Trophoblast cell (in vitro differentiated cells and primary cell): ENCODE data around the gene RFX8.

Experiments used
- DNase-seq, 2 donors: peaks; one replicate each; pipeline ENCODE4 v3.0.0-alpha.2; 2016
- H2AFZ ChIP-seq: 2 replicates; pipeline ENCODE4 v1.6.1; 2013; ENCODE audit warnings: low read length, moderate library complexity, mild to moderate bottlenecking; ENCODE audit not compliant: insufficient read depth, poor library complexity
- H2AK5ac ChIP-seq: 2 replicates; pipeline ENCODE4 v1.6.1; 2013; ENCODE audit warnings: mild to moderate bottlenecking, low read length
- H2BK120ac ChIP-seq: 2 replicates; pipeline ENCODE4 v1.6.1; 2013; ENCODE audit warnings: low read length, mild to moderate bottlenecking, moderate library complexity; ENCODE audit not compliant: insufficient read depth, poor library complexity
- H2BK12ac ChIP-seq: 2 replicates; pipeline ENCODE4 v1.6.1; 2013; ENCODE audit warnings: mild to moderate bottlenecking, low read length, moderate library complexity
- H2BK5ac ChIP-seq: 2 replicates; pipeline ENCODE4 v1.6.1; 2013; ENCODE audit warnings: low read length, low read depth, moderate library complexity, mild to moderate bottlenecking; ENCODE audit not compliant: poor library complexity
- H3K14ac ChIP-seq: 2 replicates; pipeline ENCODE4 v1.6.1; 2013; ENCODE audit warnings: mild to moderate bottlenecking, low read length
- H3K18ac ChIP-seq: 2 replicates; pipeline ENCODE4 v1.6.1; 2013; ENCODE audit warnings: mild to moderate bottlenecking, low read length
- H3K23ac ChIP-seq: 2 replicates; pipeline ENCODE4 v1.6.1; 2013; ENCODE audit warnings: low read length
- H3K27ac ChIP-seq: 2 replicates; pipeline ENCODE4 v1.5.1; 2013; ENCODE audit warnings: low read depth, mild to moderate bottlenecking, inconsistent platforms, low read length, moderate library complexity
- H3K27me3 ChIP-seq: 2 replicates; pipeline ENCODE4 v1.6.1; 2013; ENCODE audit warnings: inconsistent platforms, mild to moderate bottlenecking, low read length, moderate library complexity; ENCODE audit not compliant: insufficient read depth
- H3K36me3 ChIP-seq, 2 experiments: 1 replicate in 1 of 2; 2 replicates in 1 of 2; pipeline ENCODE4 v1.6.1; 2013; ENCODE audit warnings: low read length in 2 of 2, mild to moderate bottlenecking in 2 of 2, moderate library complexity in 1 of 2; ENCODE audit not compliant: insufficient read depth in 2 of 2, control insufficient read depth in 1 of 2
- H3K4ac ChIP-seq: 2 replicates; pipeline ENCODE4 v1.6.1; 2013; ENCODE audit warnings: low read depth, mild to moderate bottlenecking, low read length, moderate library complexity
- H3K4me1 ChIP-seq, 2 experiments: 1 replicate in 1 of 2; 2 replicates in 1 of 2; pipeline ENCODE4 v1.6.1; 2013; ENCODE audit warnings: low read length in 2 of 2, mild to moderate bottlenecking in 2 of 2, moderate library complexity in 1 of 2; ENCODE audit not compliant: insufficient read depth in 2 of 2, control insufficient read depth in 1 of 2
- H3K4me2 ChIP-seq: 2 replicates; pipeline ENCODE4 v1.6.1; 2013; ENCODE audit warnings: inconsistent platforms, mild to moderate bottlenecking, low read length, moderate library complexity
- H3K4me3 ChIP-seq: 2 replicates; pipeline ENCODE4 v1.5.1; 2013; ENCODE audit warnings: mild to moderate bottlenecking, low read depth, low read length, inconsistent platforms
- H3K79me1 ChIP-seq: one replicate; pipeline ENCODE4 v1.6.1; 2013; ENCODE audit warnings: low read length
- H3K79me2 ChIP-seq: 2 replicates; pipeline ENCODE4 v1.6.1; 2013; ENCODE audit warnings: low read length, mild to moderate bottlenecking; ENCODE audit not compliant: control insufficient read depth, insufficient read depth, poor library complexity
- H3K9ac ChIP-seq: 2 replicates; pipeline ENCODE4 v1.6.1; 2013; ENCODE audit warnings: mild to moderate bottlenecking, low read length
- H3K9me3 ChIP-seq: 2 replicates; pipeline ENCODE4 v1.6.1; 2013; ENCODE audit warnings: low read depth, mild to moderate bottlenecking, control low read depth, inconsistent platforms, low read length; ENCODE audit not compliant: insufficient read depth
- H4K12ac ChIP-seq: 2 replicates; pipeline ENCODE4 v1.6.1; 2013; ENCODE audit warnings: low read depth, mild to moderate bottlenecking, low read length, moderate library complexity
- H4K8ac ChIP-seq: 2 replicates; pipeline ENCODE4 v1.6.1; 2013; ENCODE audit warnings: low read depth, mild to moderate bottlenecking, low read length, moderate library complexity
- H4K91ac ChIP-seq: one replicate; pipeline ENCODE4 v1.6.1; 2013; ENCODE audit warnings: low read depth, mild to moderate bottlenecking, low read length, moderate library complexity
- WGBS: extraction: QIAGEN DNeasy Blood & Tissue Kit; methylation state at CpG from one replicate; pipeline ENCODE4 v1.1.7; 2013; ENCODE audit warnings: missing lambda C conversion rate; ENCODE audit not compliant: insufficient read length, insufficient coverage; ENCODE audit errors: extremely low coverage; 5-methylcytosine and 5-hydroxymethylcytosine counted together

RFX8 gene

GRCh38 chr2:101396316-101396717 lies 78.6 kb downstream of the RFX8 start:
- Histone ChIP-seq H2AFZ (no peak overlapping the region), H3K4me1 (no peaks in the 10 kb centered on the region), H3K14ac (no peak overlapping the region), H3K27ac (no peak overlapping the region), H3K4ac (no peak overlapping the region), H3K27me3 (no peaks in the 10 kb centered on the region), H3K79me2 (no peaks in the 10 kb centered on the region), H3K4me2 (no peak overlapping the region), H2AK5ac (no peak overlapping the region), H4K91ac (no peak overlapping the region), H4K8ac (no peak overlapping the region), H2BK12ac (no peak overlapping the region), H2BK5ac (no peak overlapping the region), H3K18ac (no peak overlapping the region), H3K4me3 (no peak overlapping the region), H3K79me1 (no peaks in the 10 kb centered on the region), H2BK120ac (no peak overlapping the region), H4K12ac (no peak overlapping the region), H3K36me3 (no peaks in the 10 kb centered on the region), H3K9ac (no peak overlapping the region), H3K9me3 (peaks cover 2% of the 10 kb centered on the region), H3K23ac (no peak overlapping the region)
- peak; percentile 22 to 60 for DNase-seq
- WGBS: no CpG with 5 or more reads among the region's 2 CpGs

- Histone ChIP-seq H4K12ac (no peak overlapping the region), H3K4me1 (no peaks in the 10 kb centered on the region), H3K4me2 (no peak overlapping the region), H3K23ac (no peak overlapping the region), H3K36me3 (no peaks in the 10 kb centered on the region), H4K8ac (no peak overlapping the region), H2BK5ac (no peak overlapping the region), H3K27ac (no peak overlapping the region), H3K9me3 (peaks cover 2% of the 10 kb centered on the region), H2BK12ac (no peak overlapping the region), H3K79me2 (no peaks in the 10 kb centered on the region), H3K14ac (no peak overlapping the region), H3K4ac (no peak overlapping the region), H2AFZ (no peak overlapping the region), H3K18ac (no peak overlapping the region), H2BK120ac (no peak overlapping the region), H3K9ac (no peak overlapping the region), H2AK5ac (no peak overlapping the region), H3K27me3 (no peaks in the 10 kb centered on the region), H3K79me1 (no peaks in the 10 kb centered on the region), H3K4me3 (no peak overlapping the region), H4K91ac (no peak overlapping the region)
- no peak for DNase-seq
- 100% methylated on average over 2 of the region's 6 CpGs for WGBS
Observed at GRCh38 chr2:101395545-101396315, 79.2 kb downstream of the RFX8 start.

GRCh38 chr2:101388232-101388631 lies 86.7 kb downstream of the RFX8 start:
- H3K4me3 ChIP-seq: no peak overlapping the region
- no peak overlapping the region for H3K18ac ChIP-seq
- H4K91ac ChIP-seq: no peak overlapping the region
- H2BK120ac ChIP-seq: no peak overlapping the region
- no peaks in the 10 kb centered on the region for H3K36me3 ChIP-seq
- peaks cover 5 to 7% of the 10 kb centered on the region in 2 experiments for H3K4me1 ChIP-seq
- no peak overlapping the region for H2AFZ ChIP-seq
- no peak overlapping the region for H3K27ac ChIP-seq
- H3K79me1 ChIP-seq: no peaks in the 10 kb centered on the region
- no peak overlapping the region for H2BK5ac ChIP-seq
- H3K23ac ChIP-seq: no peak overlapping the region
- no peak overlapping the region for H4K12ac ChIP-seq
- WGBS: no CpG with 5 or more reads among the region's 4 CpGs
- no peaks in the 10 kb centered on the region for H3K79me2 ChIP-seq
- H3K9ac ChIP-seq: no peak overlapping the region
- no peak overlapping the region for H3K14ac ChIP-seq
- H3K4me2 ChIP-seq: no peak overlapping the region
- H3K4ac ChIP-seq: no peak overlapping the region
- DNase-seq: peak; percentile 18 to 56
- H4K8ac ChIP-seq: no peak overlapping the region
- H2BK12ac ChIP-seq: no peak overlapping the region
- no peaks in the 10 kb centered on the region for H3K9me3 ChIP-seq
- H2AK5ac ChIP-seq: no peak overlapping the region
- H3K27me3 ChIP-seq: peaks cover 23% of the 10 kb centered on the region

GRCh38 chr2:101387151-101387834 lies 87.6 kb downstream of the RFX8 start, which contains the start of gene CREG2:
TSS of gene CREG2 (minus strand) at chr2:101387503. CDS start at chr2:101387457, 46 bp downstream.
- peaks cover 23% of the 10 kb centered on the region for H3K27me3 ChIP-seq
- no peak within 1 kb of the TSS for H2BK120ac ChIP-seq
- no peak within 1 kb of the TSS for H4K8ac ChIP-seq
- H2BK5ac ChIP-seq: no peak within 1 kb of the TSS
- no peak within 1 kb of the TSS for H3K4ac ChIP-seq
- peak within 1 kb of the TSS; percentile 47 for H3K4me3 ChIP-seq
- no peak within 1 kb of the TSS for H3K27ac ChIP-seq
- H4K12ac ChIP-seq: no peak within 1 kb of the TSS
- no peaks in the 10 kb centered on the region for H3K79me2 ChIP-seq
- H3K9me3 ChIP-seq: no peaks in the 10 kb centered on the region
- H3K14ac ChIP-seq: no peak within 1 kb of the TSS
- no peak within 1 kb of the TSS for H2AK5ac ChIP-seq
- no peaks in the 10 kb centered on the region for H3K36me3 ChIP-seq
- H2AFZ ChIP-seq: no peak within 1 kb of the TSS
- H3K18ac ChIP-seq: no peak within 1 kb of the TSS
- DNase-seq: peak; percentile 37 to 68
- WGBS: no CpG with 5 or more reads among the region's 79 CpGs
- no peak within 1 kb of the TSS for H4K91ac ChIP-seq
- no peak within 1 kb of the TSS for H2BK12ac ChIP-seq
- H3K23ac ChIP-seq: no peak within 1 kb of the TSS
- H3K4me2 ChIP-seq: peak within 1 kb of the TSS; percentile 55
- H3K4me1 ChIP-seq: peaks cover 5 to 7% of the 10 kb centered on the region in 2 experiments
- H3K79me1 ChIP-seq: no peaks in the 10 kb centered on the region
- no peak within 1 kb of the TSS for H3K9ac ChIP-seq
